Epidermal melanocyte (primary cell): Measurements from ENCODE around the gene COL11A2.

Experiments
- DNase-seq: peaks from one replicate; pipeline ENCODE4 v3.0.0; 2011; ENCODE audit warnings: low spot score; ENCODE audit not compliant: insufficient read length

Gene COL11A2

GRCh38 chr6:33120001-33120400 lies 72.3 kb downstream of the COL11A2 start:
- no peak for DNase-seq

GRCh38 chr6:33118525-33119123 lies 73.6 kb downstream of the COL11A2 start:
- no peak for DNase-seq

GRCh38 chr6:33117811-33118277 lies 74.4 kb downstream of the COL11A2 start:
- no peak for DNase-seq

- no peak for DNase-seq
Measured at GRCh38 chr6:33116841-33117711, 75.2 kb downstream of the COL11A2 start.

- DNase-seq: no peak
Measured at GRCh38 chr6:33116417-33116816, 75.8 kb downstream of the COL11A2 start.

- no peak for DNase-seq
Measured at GRCh38 chr6:33114406-33114805, 77.9 kb downstream of the COL11A2 start.

- DNase-seq: no peak
Measured at GRCh38 chr6:33113755-33114154, 78.5 kb downstream of the COL11A2 start.
